Osteoblast (primary cell): ENCODE data around the gene TLR6. TPM values are rescaled to one million over a fixed set of nuclear protein-coding genes. Genes with fewer than 3 reads are reported as not detected.

Experiments used
- DNase-seq: peaks from one replicate; pipeline ENCODE4 v3.0.0; 2011; ENCODE audit warnings: low spot score, mixed read lengths; ENCODE audit not compliant: insufficient read length; ENCODE audit errors: missing footprints
- H2AFZ ChIP-seq: 2 replicates; pipeline ENCODE4 v1.6.0; 2011; ENCODE audit warnings: mild to moderate bottlenecking, low read length
- H3K27ac ChIP-seq: 2 replicates; pipeline ENCODE4 v1.5.1; 2011; ENCODE audit warnings: mild to moderate bottlenecking, low read depth, low read length, moderate library complexity
- H3K27me3 ChIP-seq: 2 replicates; pipeline ENCODE4 v1.6.0; 2012; ENCODE audit warnings: mild to moderate bottlenecking, control low read depth, inconsistent platforms, low read length, moderate library complexity; ENCODE audit not compliant: insufficient read depth
- H3K36me3 ChIP-seq: 2 replicates; pipeline ENCODE4 v1.5.1; 2011; ENCODE audit warnings: mild to moderate bottlenecking, low read length, control low read depth, moderate library complexity; ENCODE audit not compliant: insufficient read depth
- H3K4me1 ChIP-seq: 2 replicates; pipeline ENCODE4 v1.5.1; 2011; ENCODE audit warnings: mild to moderate bottlenecking, low read length, control low read depth, moderate library complexity; ENCODE audit not compliant: insufficient read depth
- H3K4me2 ChIP-seq: 2 replicates; pipeline ENCODE4 v1.6.0; 2011; ENCODE audit warnings: mild to moderate bottlenecking, low read length; ENCODE audit not compliant: insufficient read depth
- H3K4me3 ChIP-seq: fragments of 200-600 bp; sonication (generic); 3 replicates; pipeline ENCODE4 v1.5.1; 2012; ENCODE audit warnings: mild to moderate bottlenecking, low read length, inconsistent platforms; ENCODE audit not compliant: insufficient read depth
- H3K79me2 ChIP-seq: 2 replicates; pipeline ENCODE4 v1.6.0; 2012; ENCODE audit warnings: mild to moderate bottlenecking, low read length, control low read depth, inconsistent platforms; ENCODE audit not compliant: insufficient read depth
- H3K9me3 ChIP-seq: 2 replicates; pipeline ENCODE4 v1.5.1; 2011; ENCODE audit warnings: low read depth, low read length, control low read depth
- H4K20me1 ChIP-seq: 2 replicates; pipeline ENCODE4 v1.6.0; 2012; ENCODE audit warnings: mild to moderate bottlenecking, low read length, control low read depth; ENCODE audit not compliant: insufficient read depth
- total RNA-seq: library from RNA; depleted of rRNA; stranded (reverse); fragments of >200 nt; gene quantifications from 2 replicates; pipeline ENCODE4 v1.2.3, GENCODE V29; 2012
- TF ChIP-seq, protein P1 (sequence below): IDR thresholded peaks from 2 replicates; pipeline ENCODE4 v1.5.1; 2011; ENCODE audit warnings: mild to moderate bottlenecking, low read depth, low read length, moderate library complexity; ENCODE audit errors: extremely low read depth

Gene TLR6
- total RNA-seq, 1 donor, result 5.1 TPM

DNA sequence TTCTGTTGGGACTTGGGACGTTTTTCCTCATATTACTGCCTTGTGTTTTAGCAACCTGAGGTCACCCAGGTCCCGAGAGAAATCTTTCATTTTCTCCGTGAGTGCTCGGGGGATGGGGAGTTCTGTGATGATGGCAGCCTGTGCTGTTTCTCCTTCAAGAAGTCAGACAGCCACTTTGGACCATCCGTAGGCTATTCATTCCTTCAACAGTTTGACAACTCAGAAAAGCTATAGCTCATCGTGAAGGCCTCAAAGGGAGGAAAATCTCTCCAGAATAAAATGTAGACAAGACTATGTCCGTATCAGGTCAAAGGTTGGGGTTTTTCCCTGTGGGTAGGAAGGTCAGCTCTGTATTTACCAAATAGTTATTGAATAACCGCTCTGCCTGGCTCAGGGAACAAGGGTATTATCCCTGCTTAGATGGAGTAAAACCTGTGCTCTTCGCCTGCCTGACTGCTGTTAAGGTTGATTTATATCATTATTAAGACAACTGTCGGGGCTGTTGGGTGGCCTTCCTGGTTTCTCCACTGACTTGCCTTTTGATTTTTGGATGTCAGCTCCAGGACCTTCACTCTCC is 47.6 kb upstream of the TLR6 start:
- Histone ChIP-seq H3K27me3 (no peaks in the 10 kb centered on the region), H3K27ac (no peak overlapping the region), H3K9me3 (no peaks in the 10 kb centered on the region), H3K4me3 (no peak overlapping the region), H3K79me2 (peaks cover 21% of the 10 kb centered on the region), H2AFZ (no peak overlapping the region), H3K36me3 (peaks cover 84% of the 10 kb centered on the region), H3K4me1 (no peaks in the 10 kb centered on the region), H4K20me1 (peaks cover 8% of the 10 kb centered on the region), H3K4me2 (no peak overlapping the region)
- no peak for DNase-seq
- TF ChIP-seq, protein P1, sequence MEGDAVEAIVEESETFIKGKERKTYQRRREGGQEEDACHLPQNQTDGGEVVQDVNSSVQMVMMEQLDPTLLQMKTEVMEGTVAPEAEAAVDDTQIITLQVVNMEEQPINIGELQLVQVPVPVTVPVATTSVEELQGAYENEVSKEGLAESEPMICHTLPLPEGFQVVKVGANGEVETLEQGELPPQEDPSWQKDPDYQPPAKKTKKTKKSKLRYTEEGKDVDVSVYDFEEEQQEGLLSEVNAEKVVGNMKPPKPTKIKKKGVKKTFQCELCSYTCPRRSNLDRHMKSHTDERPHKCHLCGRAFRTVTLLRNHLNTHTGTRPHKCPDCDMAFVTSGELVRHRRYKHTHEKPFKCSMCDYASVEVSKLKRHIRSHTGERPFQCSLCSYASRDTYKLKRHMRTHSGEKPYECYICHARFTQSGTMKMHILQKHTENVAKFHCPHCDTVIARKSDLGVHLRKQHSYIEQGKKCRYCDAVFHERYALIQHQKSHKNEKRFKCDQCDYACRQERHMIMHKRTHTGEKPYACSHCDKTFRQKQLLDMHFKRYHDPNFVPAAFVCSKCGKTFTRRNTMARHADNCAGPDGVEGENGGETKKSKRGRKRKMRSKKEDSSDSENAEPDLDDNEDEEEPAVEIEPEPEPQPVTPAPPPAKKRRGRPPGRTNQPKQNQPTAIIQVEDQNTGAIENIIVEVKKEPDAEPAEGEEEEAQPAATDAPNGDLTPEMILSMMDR, result no peak

DNA sequence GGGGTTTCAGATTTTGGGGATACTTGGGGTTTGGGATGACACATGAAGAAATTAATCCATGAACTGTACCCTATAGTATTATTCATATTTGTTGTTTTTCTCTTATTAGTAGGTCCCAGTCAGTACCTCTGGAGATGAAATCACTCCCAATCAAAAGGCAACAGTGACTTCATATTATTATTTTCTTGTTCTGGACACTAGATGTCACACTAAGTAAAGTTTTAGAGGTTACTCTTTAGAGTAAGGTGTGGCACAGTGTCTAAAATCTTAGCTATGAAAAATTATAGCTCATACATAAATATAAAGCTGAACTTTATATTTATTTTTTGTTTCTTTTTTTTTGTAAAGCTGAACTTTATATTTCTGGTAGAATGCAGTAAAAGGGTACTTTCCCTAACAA is 46.1 kb upstream of the TLR6 start:
- Histone ChIP-seq H2AFZ (no peak overlapping the region), H3K27me3 (no peaks in the 10 kb centered on the region), H3K27ac (no peak overlapping the region), H3K36me3 (peaks cover 82% of the 10 kb centered on the region), H3K4me3 (no peak overlapping the region), H3K4me2 (no peak overlapping the region), H3K9me3 (no peaks in the 10 kb centered on the region), H4K20me1 (peaks cover 8% of the 10 kb centered on the region), H3K4me1 (no peaks in the 10 kb centered on the region), H3K79me2 (peaks cover 26% of the 10 kb centered on the region)
- DNase-seq, result peak; percentile 66
- TF ChIP-seq, protein P1, result peak; percentile 28

DNA sequence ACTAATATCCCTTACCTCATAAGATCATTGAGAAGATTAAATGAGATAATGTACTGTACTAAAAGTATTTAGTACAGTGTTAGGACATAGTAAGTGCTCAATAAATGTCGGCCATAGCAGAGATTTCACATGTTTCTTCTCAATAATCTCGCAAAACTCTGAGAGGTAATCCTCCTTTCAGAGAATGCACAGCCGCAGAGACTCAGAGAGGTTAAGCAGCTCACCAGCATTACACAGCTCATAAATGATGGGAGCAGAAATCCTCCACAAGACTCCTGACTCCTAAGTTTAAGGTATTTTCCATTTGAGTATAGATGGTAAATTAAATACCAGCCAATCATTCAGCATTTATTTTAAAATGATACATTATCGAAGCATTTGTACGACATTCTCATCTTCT is 45.6 kb upstream of the TLR6 start:
- H2AFZ ChIP-seq, result no peak overlapping the region
- peaks cover 77% of the 10 kb centered on the region for H3K36me3 ChIP-seq
- TF ChIP-seq, protein P1, result no peak
- H3K27ac ChIP-seq, result no peak overlapping the region
- no peak for DNase-seq
- H4K20me1 ChIP-seq, result peaks cover 9% of the 10 kb centered on the region
- no peaks in the 10 kb centered on the region for H3K4me1 ChIP-seq
- no peak overlapping the region for H3K4me2 ChIP-seq
- no peaks in the 10 kb centered on the region for H3K27me3 ChIP-seq
- no peaks in the 10 kb centered on the region for H3K9me3 ChIP-seq
- no peak overlapping the region for H3K4me3 ChIP-seq
- H3K79me2 ChIP-seq, result peaks cover 26% of the 10 kb centered on the region

DNA sequence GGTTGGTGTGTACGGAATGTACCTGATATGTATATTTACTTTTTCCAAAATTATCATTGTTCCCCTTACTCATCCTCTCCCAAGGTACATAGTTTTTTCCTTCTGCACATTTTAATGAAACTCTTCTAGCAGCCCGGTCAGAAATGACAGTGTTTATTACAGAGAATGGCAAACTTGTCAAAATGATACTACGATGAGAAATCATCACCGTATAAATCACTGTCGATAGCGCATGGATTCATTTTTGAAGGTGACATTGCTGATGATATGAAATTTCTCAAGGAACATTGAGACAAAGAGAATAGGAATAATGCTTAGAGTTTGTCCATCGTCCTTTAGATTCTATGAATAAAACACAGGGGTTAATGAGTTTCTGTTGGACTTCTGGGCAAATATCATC is 41.6 kb upstream of the TLR6 start:
- Histone ChIP-seq H3K4me2 (no peak overlapping the region), H2AFZ (no peak overlapping the region), H3K4me1 (peaks cover 7% of the 10 kb centered on the region), H3K27me3 (no peaks in the 10 kb centered on the region), H3K36me3 (peaks cover 75% of the 10 kb centered on the region), H4K20me1 (peaks cover 25% of the 10 kb centered on the region), H3K79me2 (peaks cover 50% of the 10 kb centered on the region), H3K4me3 (no peak overlapping the region), H3K9me3 (no peaks in the 10 kb centered on the region), H3K27ac (no peak overlapping the region)
- TF ChIP-seq, protein P1, result no peak
- no peak for DNase-seq
